ENCODE data around the gene TWSG1.
"Not testable (repeated sequence)": the region's sequence is repeated elsewhere in the genome, so short reads cannot be mapped to it uniquely, and the experiment has no call there.

Gene TWSG1

GRCh38 chr18:9419956-9420631 lies 85.5 kb downstream of the TWSG1 start:
- no peak for DNase-seq (ENCODE audit: extremely low spot score, insufficient read length, low read depth)
- no peak for FAIRE-seq

DNA sequence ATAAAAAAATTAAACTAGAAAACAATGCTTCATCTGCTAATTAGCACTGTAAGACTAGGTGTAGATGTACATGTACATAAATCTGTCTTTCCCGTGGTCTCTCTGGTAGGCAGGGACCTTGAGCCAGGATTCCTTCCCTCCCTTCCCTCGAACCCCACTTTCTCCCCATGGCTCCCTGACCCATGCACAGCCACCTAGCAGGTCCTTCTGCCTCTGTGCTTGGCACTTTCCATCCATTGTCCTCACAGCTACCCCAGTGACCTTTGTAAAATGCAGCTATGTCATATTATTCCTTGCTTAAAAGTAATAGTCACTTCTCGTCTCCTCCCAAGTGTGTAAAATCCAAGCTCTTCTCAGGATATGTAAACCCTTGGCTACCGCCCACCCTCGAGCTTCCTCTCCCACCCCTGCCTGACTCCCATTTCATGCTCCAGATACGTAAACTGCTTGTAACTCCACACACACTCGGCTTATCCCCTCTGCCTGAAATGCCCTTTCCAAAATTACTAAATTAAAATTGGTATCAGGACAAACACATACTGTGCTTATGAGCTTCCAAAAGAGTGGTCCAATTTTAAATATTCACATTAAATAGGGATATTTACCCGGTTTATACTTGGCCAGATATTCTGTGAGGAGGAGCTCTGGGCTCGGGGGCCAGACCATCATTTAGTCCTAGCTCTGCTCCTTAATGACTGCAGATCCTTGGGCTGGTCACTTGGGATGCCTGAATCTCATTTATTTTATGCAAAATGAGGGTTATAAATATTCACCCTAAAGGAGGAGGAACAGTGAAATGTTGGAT lies 86.7 kb downstream of the TWSG1 start:
- DNase-seq (ENCODE audit: extremely low spot score, insufficient read length, low read depth): no peak
- FAIRE-seq: no peak

DNA sequence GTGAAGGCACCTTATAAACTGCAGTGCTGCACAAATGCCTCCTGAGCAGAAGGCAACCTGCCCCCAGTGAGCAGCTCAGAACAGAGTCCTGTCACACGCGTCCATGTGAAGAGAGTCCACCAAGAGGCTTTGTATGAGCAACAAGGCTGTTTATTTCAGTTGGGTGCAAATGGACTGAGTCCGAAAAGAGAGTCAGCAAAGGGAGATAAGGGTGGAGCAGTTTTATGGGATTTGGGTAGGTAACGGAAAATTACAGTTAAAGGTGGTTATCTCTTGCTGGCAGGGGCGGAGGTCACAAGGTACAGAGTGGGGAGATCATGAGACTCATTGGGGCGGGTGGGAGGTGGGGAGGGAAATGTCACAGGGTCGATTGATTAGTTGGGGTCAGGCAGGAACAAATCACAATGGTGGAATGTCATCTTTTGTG lies 87.3 kb downstream of the TWSG1 start:
- DNase-seq (ENCODE audit: extremely low spot score, insufficient read length, low read depth): no peak
- no peak for FAIRE-seq

- no peak for DNase-seq (ENCODE audit: extremely low spot score, insufficient read length, low read depth)
- no peak for FAIRE-seq
Observed at GRCh38 chr18:9422816-9423519, 88.4 kb downstream of the TWSG1 start.

DNA sequence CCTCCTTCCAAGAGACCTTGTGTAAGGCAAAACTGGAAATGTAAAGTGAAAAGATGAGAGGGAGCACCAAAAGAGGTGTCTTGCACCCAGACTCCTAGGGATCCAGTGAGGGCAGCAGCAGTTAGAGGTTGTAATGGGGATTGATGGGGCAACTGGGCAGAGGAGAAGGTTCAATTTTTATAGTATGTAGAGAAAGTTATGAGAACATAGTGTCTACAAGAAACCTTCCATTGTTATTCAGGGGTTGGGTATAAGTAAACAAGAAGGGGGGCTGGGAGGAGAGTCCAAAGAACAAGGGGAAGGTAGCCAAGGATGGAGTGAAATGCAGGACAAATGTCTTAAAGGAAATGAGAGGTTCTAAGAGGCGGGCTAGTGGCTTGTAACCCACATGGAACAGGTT lies 89.1 kb downstream of the TWSG1 start:
- DNase-seq (ENCODE audit: extremely low spot score, insufficient read length, low read depth); FAIRE-seq: not testable (repeated sequence)

GRCh38 chr18:9424235-9424634 lies 89.7 kb downstream of the TWSG1 start:
- not testable (repeated sequence) for FAIRE-seq; DNase-seq (ENCODE audit: extremely low spot score, insufficient read length, low read depth)

DNA sequence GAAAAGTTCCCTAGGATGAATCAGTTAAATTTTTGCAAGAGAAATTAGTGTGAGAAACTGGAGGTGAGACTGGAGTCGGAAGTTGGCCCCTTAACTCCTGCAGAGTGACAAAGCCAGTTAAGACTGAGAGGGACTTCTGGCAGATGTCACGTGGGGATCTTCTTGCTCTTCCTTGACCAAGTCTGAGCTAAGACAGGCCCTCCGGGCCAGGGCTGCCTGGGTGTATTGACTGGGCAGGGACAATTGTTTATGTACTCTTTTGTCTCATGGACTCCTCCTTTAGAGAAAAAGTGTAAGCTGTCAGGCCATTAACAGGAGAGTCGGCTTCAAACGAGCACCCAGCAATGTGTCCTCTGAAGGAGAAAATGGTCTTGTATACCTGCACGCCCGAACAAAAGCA lies 92.2 kb downstream of the TWSG1 start:
- DNase-seq (ENCODE audit: extremely low spot score, insufficient read length, low read depth) (no peak), FAIRE-seq (no peak)

- FAIRE-seq: no peak
- no peak for DNase-seq (ENCODE audit: extremely low spot score, insufficient read length, low read depth)
Observed at GRCh38 chr18:9428301-9428706, 93.7 kb downstream of the TWSG1 start.

GRCh38 chr18:9428862-9429661 lies 94.5 kb downstream of the TWSG1 start:
- DNase-seq (ENCODE audit: extremely low spot score, insufficient read length, low read depth) (no peak), FAIRE-seq (no peak)

DNA sequence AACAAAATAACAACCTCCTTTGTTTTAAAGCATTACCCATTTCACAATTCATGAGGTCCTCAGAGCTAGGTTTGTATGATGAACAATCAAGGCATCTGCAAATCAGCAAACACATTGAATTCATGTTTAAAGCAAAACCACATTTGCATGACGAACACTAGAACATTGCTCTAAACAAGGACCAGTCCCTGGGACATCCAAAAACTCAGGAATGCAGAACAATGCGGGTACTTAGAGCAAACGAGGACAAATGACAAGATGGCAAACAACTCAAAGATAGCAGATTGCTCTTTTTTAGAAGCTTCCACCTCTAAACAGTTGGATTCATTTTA lies 95.1 kb downstream of the TWSG1 start:
- no peak for DNase-seq (ENCODE audit: extremely low spot score, insufficient read length, low read depth)
- no peak for FAIRE-seq

DNA sequence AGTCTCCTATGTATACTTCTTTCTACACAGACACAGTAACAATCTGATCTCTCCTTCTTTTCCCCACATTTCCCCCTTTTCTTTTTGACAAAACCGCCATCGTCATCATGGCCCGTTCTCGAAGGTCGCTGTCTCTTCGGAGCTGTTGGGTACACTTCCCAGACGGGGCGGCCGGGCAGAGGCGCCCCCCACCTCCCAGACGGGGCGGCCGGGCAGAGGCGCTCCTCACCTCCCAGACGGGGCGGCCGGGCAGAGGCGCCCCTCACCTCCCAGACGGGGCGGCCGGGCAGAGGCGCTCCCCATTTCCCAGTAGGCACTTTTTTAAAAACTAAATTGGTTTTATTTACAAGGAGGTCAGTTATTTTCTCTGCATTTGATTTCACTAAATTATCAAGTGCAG lies 95.7 kb downstream of the TWSG1 start:
- FAIRE-seq; DNase-seq (ENCODE audit: extremely low spot score, insufficient read length, low read depth): not testable (repeated sequence)

GRCh38 chr18:9431296-9431695 lies 96.7 kb downstream of the TWSG1 start:
- FAIRE-seq (no peak), DNase-seq (ENCODE audit: extremely low spot score, insufficient read length, low read depth) (no peak)

GRCh38 chr18:9433122-9433521 lies 98.5 kb downstream of the TWSG1 start:
- not testable (repeated sequence) for DNase-seq (ENCODE audit: extremely low spot score, insufficient read length, low read depth); FAIRE-seq

DNA sequence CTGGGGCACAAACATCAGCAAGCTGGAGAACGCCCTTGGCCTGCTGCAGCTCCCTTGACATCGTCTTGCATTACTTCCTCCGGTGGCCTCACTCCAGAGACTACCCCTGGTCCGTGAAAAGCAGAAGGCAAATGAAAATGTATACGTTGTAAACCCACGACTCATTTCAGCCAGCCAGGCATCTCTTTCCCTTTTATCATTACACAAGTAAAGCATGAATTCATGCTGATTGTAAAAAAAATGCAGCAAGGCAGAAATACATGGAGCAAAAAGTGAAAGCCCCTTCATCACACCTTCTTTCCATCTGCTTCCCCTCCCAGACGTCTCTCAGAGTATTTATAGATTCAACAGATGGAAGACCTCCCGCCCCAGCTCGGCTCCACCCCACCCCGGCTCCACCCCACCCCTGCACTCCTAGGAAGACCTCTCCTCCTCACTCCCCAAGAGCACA lies 99.1 kb downstream of the TWSG1 start:
- FAIRE-seq (no peak), DNase-seq (ENCODE audit: extremely low spot score, insufficient read length, low read depth) (no peak)

DNA sequence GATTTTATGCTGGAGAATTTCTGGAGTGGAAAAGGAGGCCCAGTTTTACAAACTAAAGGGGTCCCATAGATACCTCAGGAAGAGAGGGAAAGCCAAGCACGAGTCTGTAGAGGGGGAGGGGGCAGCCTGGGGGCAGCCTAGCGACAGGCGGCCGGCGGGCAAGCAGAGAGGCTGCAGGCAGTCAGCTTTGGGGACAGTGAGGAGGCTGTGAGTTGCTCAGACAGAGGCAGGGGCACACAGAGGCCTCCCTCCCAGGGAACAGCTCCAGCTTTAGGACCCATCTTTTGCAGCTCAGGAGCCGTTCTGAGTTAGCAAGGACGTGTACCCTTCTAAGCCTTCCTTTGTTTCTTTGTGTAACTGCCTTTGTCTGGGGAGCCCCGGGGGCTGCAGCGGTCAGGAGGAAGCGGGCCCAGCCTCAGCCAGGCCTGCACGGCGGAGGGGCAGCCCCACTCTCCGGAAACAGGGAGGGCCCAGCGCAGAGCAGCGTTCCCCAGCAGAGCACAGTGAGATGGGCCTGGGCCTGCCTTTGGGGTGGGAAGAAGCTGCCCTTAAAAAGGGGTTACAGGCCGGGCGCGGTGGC lies 99.6 kb downstream of the TWSG1 start:
- FAIRE-seq (no peak), DNase-seq (ENCODE audit: extremely low spot score, insufficient read length, low read depth) (no peak)

DNA sequence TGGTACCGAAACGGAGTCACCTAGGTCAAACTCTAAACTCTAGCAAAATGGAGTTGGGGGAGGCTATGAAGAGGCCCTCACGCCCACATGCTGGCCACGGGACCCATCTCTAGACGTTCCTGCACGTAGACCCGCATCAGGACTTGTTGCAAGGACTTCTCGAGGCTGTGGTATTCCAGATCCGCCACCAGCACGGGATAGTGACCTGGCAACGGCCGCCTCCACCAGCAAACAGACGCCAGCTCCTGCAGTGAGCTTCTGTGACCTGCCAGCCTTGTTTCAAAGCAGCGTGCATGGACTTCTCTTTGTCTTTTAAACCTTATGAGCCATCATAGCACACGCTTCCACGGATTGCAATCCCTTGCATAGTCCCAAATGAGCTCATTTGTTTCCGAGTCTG lies 100.5 kb downstream of the TWSG1 start:
- FAIRE-seq (no peak), DNase-seq (ENCODE audit: extremely low spot score, insufficient read length, low read depth) (no peak)

DNA sequence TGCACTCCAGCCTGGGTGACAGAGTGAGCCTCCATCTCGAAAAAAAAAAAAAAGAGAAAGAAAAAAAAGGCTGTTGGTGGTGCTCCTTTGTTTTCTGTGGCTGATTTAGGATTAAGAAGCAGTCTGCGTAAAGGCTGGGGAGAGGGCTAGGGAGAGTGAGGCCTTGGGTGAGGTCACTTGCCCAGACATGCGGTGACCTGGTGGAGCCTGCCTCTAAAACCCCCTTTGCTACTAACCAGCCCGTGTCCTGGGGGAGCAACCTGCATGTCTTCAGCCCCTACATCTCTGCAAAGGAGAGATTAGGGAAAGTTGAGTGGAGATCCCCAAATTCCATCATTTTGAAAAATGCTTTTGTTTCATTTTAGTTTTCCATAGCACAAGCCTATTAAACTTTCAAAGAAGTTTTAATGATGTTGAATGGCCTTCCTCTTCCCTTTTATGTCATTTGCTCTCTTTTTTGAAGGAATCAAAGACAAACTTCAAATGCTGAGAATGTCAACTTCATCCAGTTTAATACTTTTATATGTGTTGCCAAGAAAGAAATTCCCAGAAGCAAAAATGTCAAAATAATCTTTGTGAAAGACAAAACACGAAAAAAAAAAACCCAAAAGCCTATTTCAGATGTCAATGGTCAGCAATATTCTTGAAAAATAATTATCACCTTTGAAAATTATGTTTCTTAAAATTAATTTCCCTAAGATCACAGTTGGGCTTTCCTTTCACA lies 101.8 kb downstream of the TWSG1 start:
- FAIRE-seq: no peak

DNA sequence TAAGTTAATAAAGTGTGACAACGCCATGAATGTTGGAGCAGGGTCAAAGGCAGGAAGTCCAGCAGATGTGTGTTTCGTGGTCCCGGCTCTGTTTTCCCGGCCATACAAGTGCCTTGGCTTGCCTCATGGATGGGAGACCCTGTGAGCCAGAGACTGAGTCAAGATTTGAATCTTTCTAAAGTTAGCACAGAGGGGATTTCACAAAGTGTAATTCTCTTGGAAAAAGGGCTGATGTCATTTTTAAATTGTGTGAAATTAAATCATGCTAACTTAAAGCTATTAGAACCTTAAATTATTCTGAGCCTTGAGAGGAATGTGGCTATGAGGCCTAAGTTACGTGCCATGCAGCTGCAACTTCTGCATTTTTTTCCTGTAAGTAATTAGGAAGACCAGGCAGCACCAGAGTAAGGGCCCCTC lies 102.5 kb downstream of the TWSG1 start:
- DNase-seq (ENCODE audit: extremely low spot score, insufficient read length, low read depth) (no peak), FAIRE-seq (no peak)

More for the DNA sequence above, 101.8 kb downstream of the TWSG1 start:
- DNase-seq (ENCODE audit: extremely low spot score, insufficient read length, low read depth): no peak

DNA sequence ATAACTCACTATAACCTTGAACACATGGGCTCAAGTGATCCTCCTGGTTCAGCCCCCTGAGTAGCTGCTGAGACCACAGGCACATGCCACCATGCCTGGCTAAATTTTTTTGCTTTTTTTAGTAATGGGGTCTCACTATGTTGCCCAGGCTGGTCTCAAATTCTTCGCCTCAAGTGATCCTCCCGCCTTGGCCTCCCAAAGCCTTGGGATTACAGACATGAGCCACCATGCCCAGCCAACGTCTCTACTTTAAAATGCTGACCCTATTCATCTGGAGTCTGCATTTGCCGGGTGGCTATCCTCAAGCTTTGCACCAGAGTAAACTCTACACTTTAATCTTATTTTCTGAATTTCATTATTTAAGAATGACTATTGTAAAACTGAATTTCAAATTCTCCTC lies 103.1 kb downstream of the TWSG1 start:
- DNase-seq (ENCODE audit: extremely low spot score, insufficient read length, low read depth) (no peak), FAIRE-seq (no peak)
